Activated T-helper 1 cell treated with Interleukin-2 at 50 U/mL for 16 hours (primary cell): ENCODE data around the gene RNF11.

Experiments used
- DNase-seq: peaks from one replicate; pipeline ENCODE4 v3.0.0-alpha.2; 2020; ENCODE audit warnings: low read depth

The RNF11 gene

DNA sequence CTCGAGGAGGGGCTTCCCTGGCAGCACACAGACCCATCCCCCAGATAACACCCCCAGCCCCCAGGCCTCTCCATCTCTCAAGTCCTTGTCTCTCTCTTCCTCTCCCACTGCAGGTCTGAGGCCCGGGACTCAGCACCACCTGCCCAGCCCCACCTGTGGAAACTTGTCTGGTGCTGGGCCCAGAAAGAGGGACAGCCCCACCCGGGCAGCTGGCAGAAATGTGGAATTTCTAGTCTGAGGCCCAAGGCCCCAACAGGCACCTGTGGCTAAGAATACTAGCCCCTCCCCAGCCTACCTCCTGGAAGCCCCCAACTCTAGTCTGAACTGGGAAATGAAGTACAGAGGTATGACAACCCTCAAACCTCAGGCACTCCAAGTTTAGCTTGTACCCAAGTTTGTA is 78.9 kb downstream of the RNF11 start:
- DNase-seq: no peak

- DNase-seq: no peak
Measured at GRCh38 chr1:51316113-51316845, 80.2 kb downstream of the RNF11 start.

- no peak for DNase-seq
Measured at GRCh38 chr1:51316846-51317120, 80.7 kb downstream of the RNF11 start.

DNA sequence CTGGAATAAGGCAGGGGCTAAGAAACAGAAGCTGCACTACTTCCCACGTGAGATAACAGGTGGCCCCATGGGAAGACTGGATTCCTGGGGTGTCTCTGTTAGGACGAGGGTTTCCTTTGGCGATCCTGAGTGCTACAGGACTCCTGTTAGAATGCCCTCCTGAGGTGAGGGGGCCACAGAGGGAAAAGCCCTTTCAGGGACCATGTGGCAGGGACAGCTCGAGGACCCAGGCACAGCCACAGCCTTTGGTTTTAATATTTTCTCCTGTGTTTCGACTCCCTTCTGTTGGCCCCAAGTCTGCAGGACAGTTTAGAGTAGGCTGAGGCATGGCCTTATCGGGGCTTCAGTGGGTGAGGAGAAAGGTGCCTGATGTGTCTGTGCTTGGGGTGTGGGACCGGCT is 81.7 kb downstream of the RNF11 start:
- no peak for DNase-seq

DNA sequence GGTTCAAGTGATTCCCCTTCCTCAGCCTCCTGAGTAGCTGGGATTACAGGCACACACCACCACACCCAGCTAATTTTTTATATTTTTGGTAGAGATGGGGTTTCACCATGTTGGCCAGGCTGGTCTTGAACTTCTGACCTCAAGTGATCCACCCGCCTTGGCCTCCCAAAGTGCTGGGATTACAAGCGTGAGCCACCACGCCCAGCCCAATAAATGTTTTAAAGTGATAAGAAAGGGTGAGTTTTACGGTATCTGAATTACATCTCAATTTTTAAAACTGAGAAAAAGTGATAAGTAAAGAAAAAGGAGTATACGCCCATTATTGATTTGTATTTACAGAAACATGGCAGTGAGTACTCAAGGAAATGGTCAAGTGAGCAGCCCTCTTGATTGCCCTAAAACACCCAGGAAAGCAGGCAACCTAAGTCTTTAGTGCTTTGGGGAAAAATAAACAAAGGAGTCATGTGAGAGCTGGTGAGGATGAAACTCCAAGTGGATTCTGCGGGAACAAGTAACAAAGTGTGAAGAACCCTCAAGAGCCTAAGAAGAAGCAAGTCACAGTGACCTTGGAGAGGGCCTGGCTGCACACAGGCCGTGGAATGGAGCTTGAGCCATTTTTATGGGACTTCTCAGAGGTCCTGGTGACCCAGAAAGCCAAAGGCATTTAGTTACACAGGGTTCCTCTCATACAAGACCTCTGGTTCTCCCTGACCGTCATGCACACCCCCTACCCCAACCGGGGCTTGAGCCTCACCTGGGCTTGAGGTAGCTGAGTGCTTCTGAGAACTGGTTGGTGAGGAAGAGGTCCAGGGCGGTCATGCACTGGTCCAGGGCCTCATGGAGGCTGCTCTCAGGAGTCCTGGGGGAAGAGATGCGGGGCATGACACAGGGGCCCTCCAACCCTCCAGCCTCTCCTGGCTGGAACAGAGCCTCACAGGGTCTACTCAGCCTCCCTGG is 85.2 kb downstream of the RNF11 start:
- DNase-seq: no peak

DNA sequence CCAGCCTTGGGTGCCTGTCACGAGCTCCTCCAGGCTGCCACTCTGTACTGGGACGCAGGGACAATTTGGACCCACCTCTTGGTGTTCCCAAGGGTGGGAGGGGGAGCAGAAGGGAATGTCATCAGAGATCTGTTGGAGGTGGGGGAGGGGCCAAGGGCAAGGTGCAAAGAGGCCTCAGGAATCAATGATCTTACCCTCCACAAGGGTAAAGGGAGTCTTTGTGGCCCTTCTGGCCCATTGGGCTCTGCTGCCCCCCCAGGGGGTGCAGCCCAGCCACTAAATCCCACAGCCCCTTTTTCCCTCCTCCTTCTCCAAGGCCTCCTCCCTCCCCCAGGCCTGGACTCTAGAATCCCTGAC is 85.8 kb downstream of the RNF11 start:
- no peak for DNase-seq

DNA sequence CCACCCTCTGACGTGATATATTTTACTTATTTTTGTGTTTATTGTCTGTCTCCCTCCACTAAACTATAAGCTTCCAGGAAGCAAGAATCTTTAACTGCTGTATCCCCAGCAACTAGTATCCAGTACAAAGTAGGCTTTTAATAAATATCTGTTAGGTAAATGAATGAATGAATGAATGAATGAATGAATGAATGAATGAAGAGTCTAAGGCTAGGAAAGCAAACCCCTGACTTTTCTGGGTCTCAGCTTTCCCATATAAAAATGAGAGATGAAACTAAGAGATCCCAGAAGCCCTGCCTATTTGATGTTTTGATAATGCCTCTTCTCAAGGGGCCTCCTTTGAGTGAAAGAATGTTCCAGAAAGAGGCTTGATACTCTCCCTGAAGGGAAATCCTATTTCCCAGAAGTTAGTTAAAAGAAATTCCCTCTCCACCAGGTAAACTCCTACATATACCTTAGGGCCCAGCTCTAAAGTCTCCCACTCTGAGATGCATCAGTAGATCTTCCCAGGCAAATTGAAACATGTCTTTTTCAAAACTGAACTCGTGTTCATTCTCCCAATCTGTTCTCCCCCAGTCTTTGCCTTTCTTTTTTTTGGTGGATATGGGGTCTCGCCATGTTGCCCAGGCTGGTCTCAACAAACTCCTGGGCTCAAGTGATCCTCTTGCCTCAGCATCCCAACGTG is 86.5 kb downstream of the RNF11 start:
- DNase-seq: no peak
